ENCODE data around the gene MFSD6. TPM values are rescaled to one million over a fixed set of nuclear protein-coding genes. Genes with fewer than 3 reads are reported as not detected.

The MFSD6 gene
- total and polyA plus RNA-seq, 9 donors, result 7.7 to 68.1 (median 11.8) TPM

- DNase-seq, result no peak
- intact Hi-C loops (cut with DNase I), result no loop called here
- H3K27ac ChIP-seq, result no peak overlapping the region
- H3K4me3 ChIP-seq, result no peak overlapping the region
- H3K4me1 ChIP-seq (ENCODE audit: insufficient read depth), result no peaks in the 10 kb centered on the region
- H3K36me3 ChIP-seq, result no peaks in the 10 kb centered on the region
- TF ChIP-seq CTCF (IDR thresholded peaks at IDR 0.05), result no peak
- TF ChIP-seq POLR2A (IDR thresholded peaks at IDR 0.05), result no peak
- TF ChIP-seq EP300 (IDR thresholded peaks at IDR 0.05), result no peak
- H3K27me3 ChIP-seq, result no peaks in the 10 kb centered on the region
- WGBS, 3 donors, result 85 to 88% (median 87%) methylated on average over 5 of the region's 5 CpGs
- H3K9me3 ChIP-seq, result no peaks in the 10 kb centered on the region
Observed at GRCh38 chr2:190460487-190460886, 52.3 kb downstream of the MFSD6 start.

DNA sequence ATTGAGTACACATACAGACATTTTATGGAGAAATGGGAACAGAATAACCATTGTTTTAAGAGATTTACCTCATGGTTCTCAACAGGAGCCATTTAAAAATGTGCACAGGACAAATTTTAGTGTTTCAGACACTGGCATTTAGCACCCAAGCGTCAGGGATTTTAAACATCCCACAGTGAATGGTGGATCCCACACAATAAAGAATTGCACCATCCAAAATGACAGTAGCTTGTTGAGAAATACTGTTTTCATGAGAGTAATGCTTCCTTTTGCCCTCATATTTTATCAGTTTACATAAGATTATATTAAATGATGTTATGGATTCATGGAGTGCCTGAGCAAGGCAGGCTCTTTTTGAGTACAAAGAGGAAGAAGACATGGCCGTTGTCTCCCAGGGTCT lies 54.0 kb downstream of the MFSD6 start:
- peaks cover 3% of the 10 kb centered on the region for H3K4me1 ChIP-seq (ENCODE audit: insufficient read depth)
- no peaks in the 10 kb centered on the region for H3K9me3 ChIP-seq
- no peak for DNase-seq
- no peak overlapping the region for H3K4me3 ChIP-seq
- no peaks in the 10 kb centered on the region for H3K36me3 ChIP-seq
- 96 to 99% (median 97%) methylated on average over 2 of the region's 2 CpGs for WGBS, 3 donors
- no peaks in the 10 kb centered on the region for H3K27me3 ChIP-seq
- H3K27ac ChIP-seq, result no peak overlapping the region
- intact Hi-C loops (cut with DNase I), result no loop called here
- no peak for TF ChIP-seq POLR2A (IDR thresholded peaks at IDR 0.05)
- no peak for TF ChIP-seq CTCF (IDR thresholded peaks at IDR 0.05)
- no peak for TF ChIP-seq EP300 (IDR thresholded peaks at IDR 0.05)

DNA sequence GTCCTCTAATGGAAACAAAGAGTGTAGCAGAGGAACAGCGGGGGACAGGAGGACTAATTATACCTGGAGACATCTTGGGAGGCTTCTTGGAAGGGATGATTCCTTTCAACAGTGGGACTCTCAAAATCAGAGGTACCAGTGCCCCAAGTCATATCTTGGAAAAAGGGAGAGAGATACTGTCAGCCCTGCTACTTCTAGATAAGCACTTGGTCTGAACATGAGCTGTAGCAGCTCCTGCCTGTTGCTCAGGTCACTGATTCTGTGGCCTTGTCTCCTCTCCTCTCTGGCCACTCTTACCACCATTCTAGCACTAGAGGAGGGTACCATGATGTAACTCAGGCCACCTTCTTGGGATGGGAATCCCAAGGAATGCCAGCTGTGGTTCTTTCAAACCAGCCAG lies 54.5 kb downstream of the MFSD6 start:
- H3K27ac ChIP-seq, result no peak overlapping the region
- no peak for DNase-seq
- H3K9me3 ChIP-seq, result no peaks in the 10 kb centered on the region
- no peak for TF ChIP-seq CTCF (IDR thresholded peaks at IDR 0.05)
- TF ChIP-seq POLR2A (IDR thresholded peaks at IDR 0.05), result no peak
- TF ChIP-seq EP300 (IDR thresholded peaks at IDR 0.05), result no peak
- H3K4me1 ChIP-seq (ENCODE audit: insufficient read depth), result peaks cover 6% of the 10 kb centered on the region
- WGBS, 3 donors, result 96 to 100% (median 97%) methylated on average over 1 of the region's 1 CpG
- H3K4me3 ChIP-seq, result no peak overlapping the region
- no peaks in the 10 kb centered on the region for H3K36me3 ChIP-seq
- intact Hi-C loops (cut with DNase I), result no loop called here
- no peaks in the 10 kb centered on the region for H3K27me3 ChIP-seq

DNA sequence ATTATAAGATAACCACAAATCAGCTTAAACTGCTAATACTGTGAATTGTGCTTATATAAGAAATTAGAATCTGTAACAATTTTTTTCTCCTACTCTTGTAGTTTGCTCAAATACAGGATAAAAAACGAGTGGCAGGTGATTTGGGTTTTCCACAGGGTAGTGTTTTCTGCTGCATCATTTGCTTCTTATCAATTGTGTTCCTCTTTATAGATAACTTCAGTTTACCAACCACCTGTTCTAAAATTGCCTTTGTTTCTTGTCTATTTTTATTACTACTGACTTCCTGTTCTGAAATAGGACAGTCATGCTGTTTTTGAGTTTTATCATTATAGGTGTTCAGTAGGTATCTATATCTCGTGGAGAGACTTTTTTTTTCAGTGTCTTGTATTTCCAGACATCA lies 56.9 kb downstream of the MFSD6 start:
- TF ChIP-seq POLR2A (IDR thresholded peaks at IDR 0.05) (no peak), EP300 (IDR thresholded peaks at IDR 0.05) (no peak), CTCF (IDR thresholded peaks at IDR 0.05) (no peak)
- Histone ChIP-seq H3K36me3 (no peaks in the 10 kb centered on the region), H3K27me3 (no peaks in the 10 kb centered on the region), H3K27ac (no peak overlapping the region), H3K9me3 (no peaks in the 10 kb centered on the region), H3K4me3 (no peak overlapping the region), H3K4me1 (ENCODE audit: insufficient read depth) (peaks cover 16% of the 10 kb centered on the region)
- WGBS, 3 donors, result 79 to 83% (median 81%) methylated on average over 2 of the region's 2 CpGs
- intact Hi-C loops (cut with DNase I), result no loop called here
- no peak for DNase-seq

Data from ovary (tissue), 9 donors.